GM13976 (cell line): ENCODE results near the gene TEAD2.
"Not testable (repeated sequence)": the region's sequence is repeated elsewhere in the genome, so short reads cannot be mapped to it uniquely, and the experiment has no call there.

Source experiments
- DNase-seq: peaks from one replicate; pipeline ENCODE4 v3.0.0; 2012; ENCODE audit warnings: low spot score
- CTCF ChIP-seq: IDR thresholded peaks from 2 replicates; pipeline ENCODE4 v1.5.1; 2012; ENCODE audit warnings: borderline replicate concordance, mild to moderate bottlenecking; ENCODE audit not compliant: insufficient read depth; ENCODE audit errors: extremely low read depth, missing control alignments, control extremely low read depth
- in situ Hi-C: fragments of 300-500 bp; cut with MboI; formaldehyde crosslinking; loops from one replicate; pipeline ENCODE4 v1.12.0; 2022; ENCODE audit warnings: low sequenced_read_pairs, mixed read lengths, inconsistent platforms; ENCODE audit not compliant: unreplicated experiment

TEAD2 gene

GRCh38 chr19:49315111-49315510 lies 47.1 kb downstream of the TEAD2 start:
- no peak for TF ChIP-seq CTCF
- in situ Hi-C loops = no loop called here
- DNase-seq = no peak

- no peak for TF ChIP-seq CTCF
- DNase-seq = no peak
- in situ Hi-C loops = no loop called here
Observed at GRCh38 chr19:49309087-49309486, 53.1 kb downstream of the TEAD2 start.

- DNase-seq = peak; percentile 50
- in situ Hi-C loops = not testable (repeated sequence)
Observed at GRCh38 chr19:49306734-49307133, 55.5 kb downstream of the TEAD2 start.

- no peak for DNase-seq
- in situ Hi-C loops = no loop called here
Observed at GRCh38 chr19:49301866-49302252, 60.4 kb downstream of the TEAD2 start.

GRCh38 chr19:49301165-49301865 lies 60.9 kb downstream of the TEAD2 start:
- peak; percentile 91 for TF ChIP-seq CTCF
- in situ Hi-C loops = no loop called here
- peak; percentile 93 for DNase-seq

More at GRCh38 chr19:49301866-49302252, 60.4 kb downstream of the TEAD2 start:
- no peak for TF ChIP-seq CTCF

- in situ Hi-C loops, DNase-seq: not testable (repeated sequence)
Observed at GRCh38 chr19:49298653-49299052, 63.6 kb downstream of the TEAD2 start.

- TF ChIP-seq CTCF = no peak
- no peak for DNase-seq
- in situ Hi-C loops = no loop called here
Observed at GRCh38 chr19:49297403-49297802, 64.8 kb downstream of the TEAD2 start.

GRCh38 chr19:49295208-49295880 lies 66.9 kb downstream of the TEAD2 start:
- no peak for DNase-seq
- TF ChIP-seq CTCF = no peak
- in situ Hi-C loops = no loop called here
